ENCODE results near the gene CHRNE. TPM values are rescaled to one million over a fixed set of nuclear protein-coding genes. Genes with fewer than 3 reads are reported as not detected.

CHRNE gene
- total and polyA plus RNA-seq, 2 of the 4 experiments (the other 2 are of a cell fraction) = under 0.01 to 0.21 TPM

DNA sequence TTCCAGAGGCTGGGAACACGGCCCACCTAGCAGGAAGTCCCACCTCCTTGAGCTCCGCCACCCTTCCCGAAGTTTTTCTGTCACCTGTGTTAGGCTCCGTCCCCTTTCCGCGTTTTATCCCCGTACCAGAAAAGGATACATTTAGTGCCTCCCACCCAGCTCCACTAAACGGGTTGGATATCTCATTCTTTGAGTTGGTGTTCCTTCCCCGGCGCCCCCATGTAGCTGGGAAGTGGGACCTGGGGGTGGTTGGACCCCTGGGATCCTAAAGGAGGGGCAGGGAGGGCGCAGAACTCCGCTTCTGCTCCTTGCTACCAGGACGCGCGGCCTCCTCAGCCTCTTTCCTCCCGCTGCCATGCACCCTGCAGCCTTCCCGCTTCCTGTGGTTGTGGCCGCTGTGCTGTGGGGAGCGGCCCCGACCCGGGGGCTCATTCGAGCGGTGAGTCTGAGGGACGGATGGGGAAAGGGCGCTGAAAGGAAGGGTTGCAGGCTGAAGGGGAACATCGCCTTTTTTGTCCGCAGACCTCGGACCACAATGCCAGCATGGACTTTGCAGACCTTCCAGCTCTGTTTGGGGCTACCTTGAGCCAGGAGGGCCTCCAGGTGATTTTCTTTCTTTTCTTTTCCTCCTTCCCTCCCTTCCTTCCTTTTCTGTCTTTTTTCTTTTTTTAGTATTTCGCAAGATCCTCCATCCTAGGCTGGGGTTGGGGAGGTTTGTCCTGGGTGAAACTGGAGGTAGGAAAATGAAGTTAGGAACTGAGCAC is 37.8 kb upstream of the CHRNE start:
- H3K9me1 ChIP-seq (ENCODE audit: insufficient read depth, low read length) = peaks cover 15% of the 10 kb centered on the region; the same call in 1 of the 2 replicates
- no peak overlapping the region for H3K18ac ChIP-seq (ENCODE audit: low read depth, low read length)
- peaks cover 22 to 65% of the 10 kb centered on the region in 2 experiments; a peak in 3 of 4 replicates for H3K79me1 ChIP-seq (ENCODE audit: low read depth in 1 of 2, low read length in 2 of 2)
- no CpG with 5 or more reads among the region's 29 CpGs for WGBS, 2 experiments (ENCODE audit: extremely low coverage in 2 of 2, insufficient read length in 1 of 2)
- H4K5ac ChIP-seq (ENCODE audit: low read depth, low read length) = peak overlapping the region; percentile 72
- H3K14ac ChIP-seq (replicated peaks; ENCODE audit: low read depth, low read length) = peak overlapping the region; percentile 69
- H3K9me3 ChIP-seq (ENCODE audit: control insufficient read depth, insufficient read depth, low read length) = no peaks in the 10 kb centered on the region
- no peak overlapping the region for H2BK20ac ChIP-seq (ENCODE audit: low read depth, low read length)
- H3K23ac ChIP-seq (ENCODE audit: low read depth, low read length) = peak overlapping the region; percentile 79
- peak overlapping the region; percentile 93 for H2AK5ac ChIP-seq (ENCODE audit: low read depth, low read length)
- peak overlapping the region; percentile 99 for H2AK9ac ChIP-seq (replicated peaks; ENCODE audit: low read depth, low read length, poor library complexity)
- H4K8ac ChIP-seq (ENCODE audit: low read depth in 2 of 2, low read length in 2 of 2) = peak overlapping the region; percentile 82 to 99
- H3K27ac ChIP-seq (ENCODE audit: insufficient read depth, low read length) = peak overlapping the region; percentile 78
- DNase-seq = no peak
- peak; percentile 52 for ATAC-seq (ENCODE audit: low read depth)
- dilution Hi-C loops (cut with HindIII; ENCODE audit: low sequenced_read_pairs, unreplicated experiment) = no loop called here
- no peak overlapping the region for H2BK15ac ChIP-seq (ENCODE audit: low read depth, low read length)
- ChIA-PET POLR2A (ENCODE audit: unreplicated experiment) (interaction anchor here (0.6 to 2.0 kb wide), 2 partner anchors 8 to 26 kb away, joined by 3 to 14 read pairs; partner anchors contain the start of gene SPAG7), CTCF (interaction anchor here (1.6 kb wide), 1 partner anchor 27 kb away, joined by 3 read pairs; the partner anchor contains the start of gene SPAG7)
- H4K91ac ChIP-seq (ENCODE audit: insufficient read depth, low read depth, low read length) = peak overlapping the region; percentile 93; the same call in 1 of the 2 replicates
- peaks cover 18% of the 10 kb centered on the region for H3K4me1 ChIP-seq (ENCODE audit: control insufficient read depth, insufficient read depth, low read length)
- peak overlapping the region; percentile 55 for H2BK5ac ChIP-seq (ENCODE audit: low read depth, low read length, poor library complexity, severe bottlenecking)
- H2BK120ac ChIP-seq (ENCODE audit: low read depth, low read length) = peak overlapping the region; percentile 85; the same call in 1 of the 2 replicates
- peak overlapping the region; percentile 92 for H3K4ac ChIP-seq (ENCODE audit: low read depth, low read length)
- H3K27me3 ChIP-seq (ENCODE audit: control insufficient read depth, insufficient read depth, low read length) = no peaks in the 10 kb centered on the region
- H3K4me2 ChIP-seq (ENCODE audit: low read depth, low read length) = peak overlapping the region; percentile 72
- peaks cover 45% of the 10 kb centered on the region for H4K20me1 ChIP-seq (ENCODE audit: insufficient read depth, low read length)
- H3K36me3 ChIP-seq (ENCODE audit: control insufficient read depth, insufficient read depth, low read length) = peaks cover 49% of the 10 kb centered on the region
- TF ChIP-seq, protein P1, sequence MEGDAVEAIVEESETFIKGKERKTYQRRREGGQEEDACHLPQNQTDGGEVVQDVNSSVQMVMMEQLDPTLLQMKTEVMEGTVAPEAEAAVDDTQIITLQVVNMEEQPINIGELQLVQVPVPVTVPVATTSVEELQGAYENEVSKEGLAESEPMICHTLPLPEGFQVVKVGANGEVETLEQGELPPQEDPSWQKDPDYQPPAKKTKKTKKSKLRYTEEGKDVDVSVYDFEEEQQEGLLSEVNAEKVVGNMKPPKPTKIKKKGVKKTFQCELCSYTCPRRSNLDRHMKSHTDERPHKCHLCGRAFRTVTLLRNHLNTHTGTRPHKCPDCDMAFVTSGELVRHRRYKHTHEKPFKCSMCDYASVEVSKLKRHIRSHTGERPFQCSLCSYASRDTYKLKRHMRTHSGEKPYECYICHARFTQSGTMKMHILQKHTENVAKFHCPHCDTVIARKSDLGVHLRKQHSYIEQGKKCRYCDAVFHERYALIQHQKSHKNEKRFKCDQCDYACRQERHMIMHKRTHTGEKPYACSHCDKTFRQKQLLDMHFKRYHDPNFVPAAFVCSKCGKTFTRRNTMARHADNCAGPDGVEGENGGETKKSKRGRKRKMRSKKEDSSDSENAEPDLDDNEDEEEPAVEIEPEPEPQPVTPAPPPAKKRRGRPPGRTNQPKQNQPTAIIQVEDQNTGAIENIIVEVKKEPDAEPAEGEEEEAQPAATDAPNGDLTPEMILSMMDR (conservative IDR thresholded peaks at IDR 0.05; ENCODE audit: low read depth, low read length) = no peak
- TF ChIP-seq POLR2A (IDR thresholded peaks at IDR 0.05; ENCODE audit: low read depth, low read length) (peak; percentile 8), MXI1 (IDR thresholded peaks at IDR 0.05; ENCODE audit: borderline replicate concordance, low read depth, low read length) (peak; percentile 4; the same call in 1 of the 2 replicates), CEBPB (IDR thresholded peaks at IDR 0.05; ENCODE audit: low read depth, low read length) (peak; percentile 73), BHLHE40 (IDR thresholded peaks at IDR 0.05; ENCODE audit: low read depth, low read length) (no peak), RCOR1 (IDR thresholded peaks at IDR 0.05; ENCODE audit: insufficient replicate concordance, low read length) (no peak), MAFK (IDR thresholded peaks at IDR 0.05; ENCODE audit: low read depth, low read length) (no peak)
- peak overlapping the region; percentile 89 for H2AFZ ChIP-seq (replicated peaks; ENCODE audit: low read length, poor library complexity)
- peak overlapping the region; percentile 68 for H3K4me3 ChIP-seq (ENCODE audit: insufficient read depth, low read depth, low read length)
- intact Hi-C loops (cut with micrococcal nuclease) = loop anchor here (1.0 kb wide), 1 partner anchor 31 kb away; no protein-coding TSS in a partner anchor
- peak overlapping the region; percentile 84 for H3K9ac ChIP-seq (ENCODE audit: low read depth, low read length)
- H3K56ac ChIP-seq (ENCODE audit: extremely low read depth, insufficient read depth, low read length) = peak overlapping the region; percentile 90
- BruUV-seq (replicated peaks) = TSS peak; percentile 83
- in situ Hi-C loops (cut with MboI; ENCODE audit: low sequenced_read_pairs) = no loop called here
